ENCODE measurements around the gene ZDHHC5. TPM values are rescaled to one million over a fixed set of nuclear protein-coding genes. Genes with fewer than 3 reads are reported as not detected.
A peak's percentile ranks its signal among the peaks of the same experiment; 100 is the strongest.
"Not testable (repeated sequence)": the region's sequence is repeated elsewhere in the genome, so short reads cannot be mapped to it uniquely, and the experiment has no call there.

The ZDHHC5 gene
- total and polyA plus RNA-seq, 3 donors from 2014 or later: 75.4 to 124 (median 79.8) TPM

DNA sequence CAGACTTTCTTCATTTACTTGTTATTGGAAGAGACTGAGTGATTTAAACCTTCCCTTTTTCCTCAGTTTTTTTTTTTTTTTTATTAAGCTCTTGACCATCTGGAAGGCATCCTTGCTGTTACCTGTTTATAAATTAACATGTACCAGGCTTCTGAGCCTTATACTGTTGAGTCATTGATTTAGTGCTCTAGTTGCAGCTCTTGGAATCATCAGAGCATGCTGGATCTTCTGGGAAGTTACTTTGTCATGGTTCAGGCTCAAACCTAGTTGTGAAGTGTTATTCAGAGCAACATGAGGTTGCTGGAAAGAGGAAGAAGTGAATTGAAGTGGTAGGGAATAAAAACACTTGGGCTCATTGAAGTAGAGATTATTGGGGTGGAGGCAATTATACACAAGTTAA, 6.3 kb downstream of the ZDHHC5 start:
- no peaks in the 10 kb centered on the region for H3K36me3 ChIP-seq (ENCODE audit: low read depth, missing control alignments)
- no peak overlapping the region for H3K27ac ChIP-seq
- peaks cover under 1% of the 10 kb centered on the region for H3K4me1 ChIP-seq
- no peak for DNase-seq
- TF ChIP-seq POLR2A (IDR thresholded peaks at IDR 0.05) (no peak), CTCF (IDR thresholded peaks at IDR 0.05) (no peak)
- H3K9me3 ChIP-seq: no peaks in the 10 kb centered on the region
- intact Hi-C loops (cut with DNase I; ENCODE audit: low total_unique reads): no loop called here
- H3K4me3 ChIP-seq: no peak overlapping the region
- H3K27me3 ChIP-seq: no peaks in the 10 kb centered on the region

- Histone ChIP-seq H3K9me3 (no peaks in the 10 kb centered on the region), H3K4me3 (no peak overlapping the region), H3K4me1 (peaks cover 10% of the 10 kb centered on the region), H3K27ac (no peak overlapping the region), H3K27me3 (no peaks in the 10 kb centered on the region), H3K36me3 (ENCODE audit: low read depth, missing control alignments) (no peaks in the 10 kb centered on the region)
- 92 to 93% methylated on average over 3 of the region's 3 CpGs for WGBS, 2 donors
- TF ChIP-seq POLR2A (IDR thresholded peaks at IDR 0.05) (no peak), CTCF (IDR thresholded peaks at IDR 0.05) (no peak)
- peak; percentile 2 for DNase-seq
- intact Hi-C loops (cut with DNase I; ENCODE audit: low total_unique reads): no loop called here
Observed at GRCh38 chr11:57675176-57675941, 7.4 kb downstream of the ZDHHC5 start.

DNA sequence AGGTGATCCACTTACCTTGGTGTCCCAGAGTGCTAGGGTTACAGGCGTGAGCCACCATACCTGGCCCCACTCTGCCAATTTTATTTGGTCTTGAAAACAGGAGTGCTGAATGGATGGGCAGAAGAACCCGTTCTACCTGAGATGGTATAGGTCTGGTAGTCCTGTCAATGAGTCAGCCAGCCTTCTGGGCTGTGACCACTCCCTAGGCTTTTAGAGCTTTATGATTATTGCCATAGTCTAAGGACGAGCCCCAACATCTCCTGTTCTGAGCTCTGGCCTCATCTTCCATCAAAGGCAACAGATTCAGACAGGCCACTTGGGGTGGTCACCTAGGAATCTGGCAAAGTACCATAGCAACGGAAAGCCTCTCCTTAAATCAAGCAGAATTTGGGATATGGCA, 11.5 kb downstream of the ZDHHC5 start:
- DNase-seq: no peak
- H3K36me3 ChIP-seq (ENCODE audit: low read depth, missing control alignments): no peaks in the 10 kb centered on the region
- H3K9me3 ChIP-seq: no peaks in the 10 kb centered on the region
- no peaks in the 10 kb centered on the region for H3K27me3 ChIP-seq
- H3K4me1 ChIP-seq: peaks cover 10% of the 10 kb centered on the region
- intact Hi-C loops (cut with DNase I; ENCODE audit: low total_unique reads): no loop called here
- H3K4me3 ChIP-seq: no peak overlapping the region
- 89 to 100% methylated on average over 2 to 4 of the region's 4 CpGs for WGBS, 2 donors
- TF ChIP-seq POLR2A (IDR thresholded peaks at IDR 0.05) (no peak), CTCF (IDR thresholded peaks at IDR 0.05) (no peak)
- H3K27ac ChIP-seq: no peak overlapping the region

GRCh38 chr11:57680552-57680874, 12.6 kb downstream of the ZDHHC5 start:
- H3K27ac ChIP-seq: no peak overlapping the region
- H3K36me3 ChIP-seq (ENCODE audit: low read depth, missing control alignments): no peaks in the 10 kb centered on the region
- intact Hi-C loops (cut with DNase I; ENCODE audit: low total_unique reads): no loop called here
- no peak overlapping the region for H3K4me3 ChIP-seq
- WGBS, 2 donors: 78 to 89% methylated on average over 2 of the region's 2 CpGs
- H3K9me3 ChIP-seq: no peaks in the 10 kb centered on the region
- no peaks in the 10 kb centered on the region for H3K27me3 ChIP-seq
- DNase-seq: no peak
- H3K4me1 ChIP-seq: peaks cover 10% of the 10 kb centered on the region
- no peak for TF ChIP-seq CTCF (IDR thresholded peaks at IDR 0.05)
- no peak for TF ChIP-seq POLR2A (IDR thresholded peaks at IDR 0.05)

- peaks cover 10% of the 10 kb centered on the region for H3K4me1 ChIP-seq
- intact Hi-C loops (cut with DNase I; ENCODE audit: low total_unique reads): no loop called here
- H3K27ac ChIP-seq: no peak overlapping the region
- H3K9me3 ChIP-seq: no peaks in the 10 kb centered on the region
- no peak for DNase-seq
- H3K36me3 ChIP-seq (ENCODE audit: low read depth, missing control alignments): no peaks in the 10 kb centered on the region
- H3K4me3 ChIP-seq: no peak overlapping the region
- TF ChIP-seq POLR2A (IDR thresholded peaks at IDR 0.05) (no peak), CTCF (IDR thresholded peaks at IDR 0.05) (no peak)
- no peaks in the 10 kb centered on the region for H3K27me3 ChIP-seq
- WGBS, 2 donors: 51 to 81% methylated on average over 1 of the region's 1 CpG
Observed at GRCh38 chr11:57681168-57681567, 13.3 kb downstream of the ZDHHC5 start.

- H3K4me1 ChIP-seq; H3K9me3 ChIP-seq; intact Hi-C loops (cut with DNase I; ENCODE audit: low total_unique reads); H3K4me3 ChIP-seq; DNase-seq; H3K36me3 ChIP-seq (ENCODE audit: low read depth, missing control alignments); H3K27ac ChIP-seq; H3K27me3 ChIP-seq: not testable (repeated sequence)
- 90 to 92% methylated on average over 5 of the region's 5 CpGs for WGBS, 2 donors
Observed at GRCh38 chr11:57690474-57690873, 22.6 kb downstream of the ZDHHC5 start.

Measured in testis (tissue), 3 donors.